Right lobe of liver (tissue), 6 donors: ENCODE measurements around the gene GLCE. TPM values are rescaled to one million over a fixed set of nuclear protein-coding genes. Genes with fewer than 3 reads are reported as not detected.
A peak's percentile ranks its signal among the peaks of the same experiment; 100 is the strongest.

Experiments
- ATAC-seq, 4 donors: fragments of 200-7000 bp; cut with Tn5 transposase; one replicate each; pipeline ENCODE4 v1.9.1; 2020; ENCODE audit warnings: mild to moderate bottlenecking in 4 of 4, moderate library complexity in 4 of 4
- DNase-seq, 3 donors: peaks; one replicate each; pipeline ENCODE4 v3.0.0-alpha.2; 2020
- H3K27ac ChIP-seq, 3 donors: fragments of 200-600 bp; one replicate each; pipeline ENCODE4 v1.8.0; 2022
- H3K27me3 ChIP-seq, 2 donors: fragments of 200-600 bp; one replicate each; pipeline ENCODE4 v1.8.0; 2022
- H3K36me3 ChIP-seq, 4 donors: fragments of 200-600 bp; sonication (generic) in 1 of 4; one replicate each; pipeline versions ENCODE4 v1.5.1 to v1.8.0; 2017 to 2022; ENCODE audit warnings: control low read depth in 1 of 4
- H3K4me1 ChIP-seq, 4 donors: fragments of 200-600 bp; sonication (generic) in 1 of 4; one replicate each; pipeline versions ENCODE4 v1.5.1 to v1.8.0; 2017 to 2022; ENCODE audit warnings: control low read depth in 1 of 4
- H3K4me3 ChIP-seq, 3 donors: fragments of 200-600 bp; one replicate each; pipeline ENCODE4 v1.8.0; 2022
- H3K9me3 ChIP-seq, 4 donors: fragments of 200-600 bp; sonication (generic) in 1 of 4; one replicate each; pipeline versions ENCODE4 v1.5.1 to v1.8.0; 2017 to 2022; ENCODE audit warnings: control low read depth in 1 of 4
- CTCF ChIP-seq, 4 donors: fragments of 200-600 bp in 3 of 4; fragments of 450-650 bp in 1 of 4; IDR thresholded peaks; one replicate each; pipeline versions ENCODE4 v1.5.1 to v1.8.0; 2016 to 2022; ENCODE audit warnings: antibody characterized with exemption in 4 of 4, mild to moderate bottlenecking in 2 of 4
- POLR2A ChIP-seq: fragments of 450-650 bp; IDR thresholded peaks from one replicate; pipeline ENCODE4 v1.6.1; 2017; ENCODE audit warnings: antibody characterized with exemption, mild to moderate bottlenecking
- WGBS: methylation state at CpG from one replicate; pipeline ENCODE4 v1.1.6; 2018; ENCODE audit warnings: low coverage, low lambda C conversion rate; ENCODE audit not compliant: insufficient coverage; ENCODE audit errors: missing lambda C conversion rate; 5-methylcytosine and 5-hydroxymethylcytosine counted together
- intact Hi-C, 2 donors: fragments of 100-400 bp; cut with DNase I; formaldehyde crosslinking; loops; one replicate each; pipeline versions ENCODE4 v1.11.2 to v1.14.1; 2022
- long read RNA-seq: library from polyadenylated mRNA; unstranded; transcript quantifications from one replicate; pipeline ENCODE4 v2.0.0, GENCODE V29; 2019
- total RNA-seq, 6 experiments: library from RNA; depleted of rRNA in 2 of 6; stranded (reverse); fragments of >200 nt in 2 of 6; fragmentation: NEBNext Ultra II Directional in 3 of 6; extraction: Animal tissue kit (Norgen Biotek cat#: 25700) in 3 of 6; gene quantifications; one replicate each; pipeline versions ENCODE4 v1.1.0 to v1.2.4, GENCODE V29; 2016 to 2023
- donor health status: DM: no; HTN: yes; CAD: no.
- donor health status: DM: no; HTN: no; CAD: no.
- donor health status: DM: no; HTN: no; CAD: no.
- donor health status: DM: no; HTN: yes; CAD: no.
- donor health status: DM: no; HTN: yes; CAD: no.

The GLCE gene
- total RNA-seq, result 10 to 100 TPM in 5 of 6 experiments, 1 to 10 TPM in 1; 8.1 to 23.5 (median 15.4) TPM
- long read RNA-seq, partial matches to known transcripts, result 2 of 3 reads
- long read RNA-seq, other reads (novel, unspliced or antisense), result 1 of 3 reads

GRCh38 chr15:69160141-69160993 is at the start of gene GLCE:
TSS of gene GLCE (plus strand) at chr15:69160635. CDS start at chr15:69255807, 95,172 bp downstream.
- ATAC-seq (peak; percentile 97 to 98 (median 98)), DNase-seq (peak; percentile 97 to 98 (median 98))
- peak within 1 kb of the TSS; percentile 63 to 72 (median 72) for H3K27ac ChIP-seq
- intact Hi-C loops, result no loop called here
- H3K9me3 ChIP-seq, result no peaks in the 10 kb centered on the region
- H3K4me1 ChIP-seq, result peaks cover 0 to 9% (median 3%) of the 10 kb centered on the region in 4 donors
- no peaks in the 10 kb centered on the region for H3K27me3 ChIP-seq
- H3K4me3 ChIP-seq, result peak within 1 kb of the TSS; percentile 79 to 93 (median 81)
- TF ChIP-seq CTCF (IDR thresholded peaks at IDR 0.05) (no peak), POLR2A (peak; percentile 97)
- H3K36me3 ChIP-seq, result no peaks in the 10 kb centered on the region
- 0% methylated on average over 18 of the region's 76 CpGs for WGBS

- Histone ChIP-seq H3K27ac (no peak overlapping the region), H3K27me3 (no peaks in the 10 kb centered on the region), H3K4me3 (no peak overlapping the region), H3K36me3 (no peaks in the 10 kb centered on the region), H3K4me1 (no peaks in the 10 kb centered on the region), H3K9me3 (no peaks in the 10 kb centered on the region)
- intact Hi-C loops, result no loop called here
- ATAC-seq, result no peak
- TF ChIP-seq CTCF (IDR thresholded peaks at IDR 0.05) (no peak), POLR2A (no peak)
- WGBS, result 69% methylated on average over 6 of the region's 11 CpGs
- no peak for DNase-seq
Measured at GRCh38 chr15:69114331-69114928, 46.0 kb upstream of the GLCE start.

- 69% methylated on average over 6 of the region's 7 CpGs for WGBS
- intact Hi-C loops, result no loop called here
- Histone ChIP-seq H3K27ac (no peak overlapping the region), H3K27me3 (no peaks in the 10 kb centered on the region), H3K9me3 (no peaks in the 10 kb centered on the region), H3K4me1 (no peaks in the 10 kb centered on the region), H3K4me3 (no peak overlapping the region), H3K36me3 (no peaks in the 10 kb centered on the region)
- no peak for ATAC-seq
- TF ChIP-seq CTCF (IDR thresholded peaks at IDR 0.05), result no peak
- TF ChIP-seq POLR2A, result no peak
- DNase-seq, result no peak
Measured at GRCh38 chr15:69115031-69115430, 45.4 kb upstream of the GLCE start.

GRCh38 chr15:69116391-69116790 is 44.0 kb upstream of the GLCE start:
- WGBS, result 75% methylated on average over 4 of the region's 4 CpGs
- intact Hi-C loops, result no loop called here
- H3K4me1 ChIP-seq, result no peaks in the 10 kb centered on the region
- H3K9me3 ChIP-seq, result no peaks in the 10 kb centered on the region
- H3K27ac ChIP-seq, result no peak overlapping the region
- H3K36me3 ChIP-seq, result no peaks in the 10 kb centered on the region
- H3K4me3 ChIP-seq, result no peak overlapping the region
- H3K27me3 ChIP-seq, result no peaks in the 10 kb centered on the region
- ATAC-seq (no peak), DNase-seq (no peak)
- TF ChIP-seq POLR2A, result no peak
- TF ChIP-seq CTCF (IDR thresholded peaks at IDR 0.05), result no peak
